Measurements from ENCODE around the gene ZNF638.

GRCh38 chr2:71469403-71470398, 138.1 kb downstream of the ZNF638 start:
- TF ChIP-seq EZH2 (IDR thresholded peaks at IDR 0.05; ENCODE audit: borderline replicate concordance, low read length) (no peak), CTCF (conservative IDR thresholded peaks at IDR 0.05 in 1 of 2, IDR thresholded peaks at IDR 0.05 in 1 of 2; ENCODE audit: extremely low read depth in 1 of 2, insufficient read depth in 1 of 2, low read depth in 1 of 2, low read length in 2 of 2) (no peak)

Data from mammary epithelial cell (primary cell).